Activated B cell treated with CpG ODN at 0.5 μM for 24 hours (primary cell): ENCODE results near the gene RRP1. TPM values are rescaled to one million over a fixed set of nuclear protein-coding genes. Genes with fewer than 3 reads are reported as not detected.

Experiments
- ATAC-seq: fragments of 200-7000 bp; cut with Tn5 transposase; one replicate; pipeline ENCODE4 v1.10.0; 2021; ENCODE audit warnings: low read depth, mild to moderate bottlenecking, moderate library complexity
- CTCF ChIA-PET: fragments of 350-600 bp; sonication (Branson Sonifier 250); formaldehyde crosslinking; loops from one replicate; lab custom pipeline; 2021; ENCODE audit warnings: antibody characterized with exemption; lab: Charles Lee
- POLR2A ChIA-PET: fragments of 350-600 bp; sonication (Branson Sonifier 250); formaldehyde crosslinking; loops from one replicate; lab custom pipeline; 2021; ENCODE audit warnings: antibody characterized with exemption; lab: Charles Lee
- DNase-seq: peaks from one replicate; pipeline ENCODE4 v3.0.0; 2022
- H3K27ac Mint-ChIP-seq: one replicate; pipeline ENCODE4 v1.8.0; 2020; ENCODE audit warnings: mixed read lengths
- H3K27me3 Mint-ChIP-seq: one replicate; pipeline ENCODE4 v1.8.0; 2021; ENCODE audit warnings: mixed read lengths
- H3K36me3 Mint-ChIP-seq: one replicate; pipeline ENCODE4 v1.8.0; 2021; ENCODE audit warnings: low read depth, mixed read lengths
- H3K4me1 Mint-ChIP-seq: one replicate; pipeline ENCODE4 v1.8.0; 2021; ENCODE audit warnings: mixed read lengths
- H3K4me3 Mint-ChIP-seq: one replicate; pipeline ENCODE4 v1.8.0; 2020; ENCODE audit warnings: mild to moderate bottlenecking, mixed read lengths
- H3K9me3 Mint-ChIP-seq: one replicate; pipeline ENCODE4 v1.8.0; 2020; ENCODE audit warnings: mixed read lengths
- intact Hi-C: fragments of 100-400 bp; cut with micrococcal nuclease; formaldehyde crosslinking; loops from one replicate; pipeline ENCODE4 v1.15.1; 2024
- total RNA-seq: library from RNA; stranded (reverse); gene quantifications from 2 replicates; pipeline ENCODE4 v1.2.3, GENCODE V29; 2022
- TF ChIP-seq, protein P1 (sequence below): fragments of 200-600 bp; IDR thresholded peaks from one replicate; pipeline ENCODE4 v1.8.0; 2022; ENCODE audit warnings: antibody characterized with exemption, mild to moderate bottlenecking

RRP1 gene
- total RNA-seq, 1 donor from 2014 or later = 36.8 TPM

DNA sequence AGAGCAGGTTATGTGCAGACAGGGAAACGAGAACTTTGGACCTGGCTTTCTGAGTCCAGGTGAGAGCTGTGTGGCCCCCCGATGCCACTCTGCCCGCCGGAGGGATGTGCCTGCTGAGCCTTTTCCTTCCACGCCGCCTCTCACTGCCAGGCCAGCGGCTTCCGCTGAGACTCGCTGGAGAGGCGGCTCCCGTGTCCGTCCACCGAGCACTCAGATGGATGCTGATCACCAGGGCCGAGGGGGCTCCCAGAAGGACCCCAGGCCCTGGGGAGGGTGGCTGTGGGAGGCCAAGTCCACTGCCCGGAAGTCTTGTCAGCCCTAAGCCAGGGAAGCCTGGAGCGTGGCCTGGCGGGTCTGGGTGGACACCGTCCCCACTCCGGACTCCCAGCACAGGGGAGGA is 29.7 kb upstream of the RRP1 start:
- no peak overlapping the region for H3K4me3 Mint-ChIP-seq
- peaks cover 35% of the 10 kb centered on the region for H3K36me3 Mint-ChIP-seq
- intact Hi-C loops = no loop called here
- DNase-seq (no peak), ATAC-seq (no peak)
- H3K27ac Mint-ChIP-seq = no peak overlapping the region
- no peaks in the 10 kb centered on the region for H3K9me3 Mint-ChIP-seq
- no peaks in the 10 kb centered on the region for H3K4me1 Mint-ChIP-seq
- H3K27me3 Mint-ChIP-seq = no peaks in the 10 kb centered on the region
- ChIA-PET POLR2A (no interaction called here), CTCF (no interaction called here)
- TF ChIP-seq, protein P1, sequence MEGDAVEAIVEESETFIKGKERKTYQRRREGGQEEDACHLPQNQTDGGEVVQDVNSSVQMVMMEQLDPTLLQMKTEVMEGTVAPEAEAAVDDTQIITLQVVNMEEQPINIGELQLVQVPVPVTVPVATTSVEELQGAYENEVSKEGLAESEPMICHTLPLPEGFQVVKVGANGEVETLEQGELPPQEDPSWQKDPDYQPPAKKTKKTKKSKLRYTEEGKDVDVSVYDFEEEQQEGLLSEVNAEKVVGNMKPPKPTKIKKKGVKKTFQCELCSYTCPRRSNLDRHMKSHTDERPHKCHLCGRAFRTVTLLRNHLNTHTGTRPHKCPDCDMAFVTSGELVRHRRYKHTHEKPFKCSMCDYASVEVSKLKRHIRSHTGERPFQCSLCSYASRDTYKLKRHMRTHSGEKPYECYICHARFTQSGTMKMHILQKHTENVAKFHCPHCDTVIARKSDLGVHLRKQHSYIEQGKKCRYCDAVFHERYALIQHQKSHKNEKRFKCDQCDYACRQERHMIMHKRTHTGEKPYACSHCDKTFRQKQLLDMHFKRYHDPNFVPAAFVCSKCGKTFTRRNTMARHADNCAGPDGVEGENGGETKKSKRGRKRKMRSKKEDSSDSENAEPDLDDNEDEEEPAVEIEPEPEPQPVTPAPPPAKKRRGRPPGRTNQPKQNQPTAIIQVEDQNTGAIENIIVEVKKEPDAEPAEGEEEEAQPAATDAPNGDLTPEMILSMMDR = no peak

DNA sequence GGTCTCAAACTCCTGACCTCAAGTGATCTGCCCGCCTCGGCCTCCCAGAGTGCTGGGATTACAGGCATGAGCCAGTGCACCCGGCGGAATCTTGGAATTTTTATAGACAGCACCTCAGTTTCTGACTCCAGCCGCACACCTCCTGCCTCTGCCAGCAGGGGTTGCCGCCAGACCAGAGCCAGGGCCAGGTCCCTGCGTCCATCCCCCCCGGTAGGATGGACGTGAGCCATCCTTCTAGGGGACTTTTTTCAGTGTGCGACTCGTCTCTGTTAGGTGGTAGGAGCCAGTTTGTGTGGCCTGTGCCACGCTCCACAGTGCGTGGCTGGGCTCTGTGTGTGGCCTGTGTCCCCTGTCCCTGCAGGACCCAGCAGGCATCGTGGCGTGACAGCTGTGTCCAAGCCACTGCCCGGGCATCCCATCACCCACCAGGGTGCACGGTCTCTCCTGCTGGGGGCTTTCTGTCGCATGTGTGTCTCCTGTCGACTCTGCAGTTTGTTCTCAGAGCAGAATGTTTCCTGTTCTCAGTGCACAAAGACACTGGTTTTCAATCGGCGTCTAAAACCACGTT is 28.9 kb upstream of the RRP1 start:
- Mint-ChIP-seq H3K36me3 (peaks cover 31% of the 10 kb centered on the region), H3K27ac (no peak overlapping the region), H3K4me1 (no peaks in the 10 kb centered on the region), H3K27me3 (no peaks in the 10 kb centered on the region), H3K9me3 (no peaks in the 10 kb centered on the region), H3K4me3 (no peak overlapping the region)
- TF ChIP-seq, protein P1 = no peak
- intact Hi-C loops = no loop called here
- ChIA-PET POLR2A (no interaction called here), CTCF (no interaction called here)
- no peak for DNase-seq
- ATAC-seq = no peak

DNA sequence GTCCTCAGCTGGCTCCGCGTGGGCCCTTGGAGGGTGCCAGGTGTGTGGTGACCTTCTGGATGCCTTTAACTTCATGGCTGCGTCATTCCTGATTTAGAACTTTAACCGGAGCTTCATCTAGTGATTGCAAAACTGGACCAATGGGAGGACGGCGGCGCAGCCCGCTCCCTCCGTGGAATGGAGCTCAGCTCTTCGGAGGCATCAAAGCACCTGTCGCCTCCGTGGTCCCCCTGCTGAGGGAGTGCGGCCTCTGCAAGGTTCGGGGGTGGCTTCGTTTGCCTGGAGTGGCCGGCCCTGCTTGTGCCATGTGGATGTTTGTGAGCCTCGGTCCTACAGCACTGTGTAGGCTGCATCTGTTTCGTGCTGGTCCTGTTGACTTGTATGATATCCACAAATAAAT is 27.5 kb upstream of the RRP1 start:
- Mint-ChIP-seq H3K4me1 (no peaks in the 10 kb centered on the region), H3K27ac (no peak overlapping the region), H3K9me3 (no peaks in the 10 kb centered on the region), H3K4me3 (no peak overlapping the region), H3K36me3 (peaks cover 20% of the 10 kb centered on the region), H3K27me3 (no peaks in the 10 kb centered on the region)
- POLR2A ChIA-PET = no interaction called here
- ATAC-seq = no peak
- no peak for DNase-seq
- intact Hi-C loops = no loop called here
- TF ChIP-seq, protein P1 = no peak
- CTCF ChIA-PET = interaction anchor here (1.1 kb wide), 1 partner anchor 214 kb away, joined by 3 read pairs; no protein-coding TSS in a partner anchor

DNA sequence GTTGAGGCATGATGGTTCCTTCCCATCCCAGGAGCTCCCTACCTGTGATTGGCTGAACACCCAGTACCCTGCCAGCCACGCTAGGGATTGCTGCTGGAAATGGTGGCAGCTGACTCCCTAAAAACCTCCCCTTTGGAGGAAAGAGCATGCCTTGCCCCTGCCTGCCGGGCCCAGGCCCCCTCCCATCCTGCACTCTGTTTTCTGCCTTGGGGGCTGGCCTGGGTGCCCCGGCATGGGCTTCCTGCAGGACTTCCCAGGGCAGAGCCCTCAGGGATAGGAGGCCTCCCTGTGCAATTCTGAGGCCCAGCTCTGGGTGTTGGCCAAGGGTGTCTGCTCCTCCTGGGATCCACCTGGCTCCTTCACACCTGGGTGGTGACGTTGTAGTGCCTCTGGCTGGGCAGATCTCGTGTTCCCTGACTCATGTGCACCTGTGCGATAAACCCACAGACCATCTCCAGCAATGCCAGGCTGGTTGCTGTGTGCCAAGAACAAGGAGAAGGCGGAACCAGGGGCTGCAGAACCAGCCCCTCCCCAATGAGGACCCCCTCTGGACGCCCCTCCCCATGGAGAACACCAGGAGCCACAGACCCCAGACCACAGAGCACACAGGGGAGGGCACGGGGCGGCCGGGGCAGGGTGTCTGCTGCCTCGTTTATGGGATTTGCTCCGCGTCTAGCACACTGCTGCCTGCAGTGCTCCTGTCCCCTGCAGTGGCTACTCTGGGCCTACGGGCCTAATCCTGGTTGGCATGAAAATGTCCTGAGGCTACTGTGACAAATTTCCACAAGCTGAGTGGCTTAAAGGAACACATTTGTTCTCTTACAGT is 26.9 kb upstream of the RRP1 start:
- Mint-ChIP-seq H3K9me3 (no peaks in the 10 kb centered on the region), H3K4me3 (no peak overlapping the region), H3K36me3 (peaks cover 20% of the 10 kb centered on the region), H3K4me1 (no peaks in the 10 kb centered on the region), H3K27ac (no peak overlapping the region), H3K27me3 (no peaks in the 10 kb centered on the region)
- intact Hi-C loops = no loop called here
- ChIA-PET CTCF (interaction anchor here (1.1 kb wide), 1 partner anchor 213 kb away, joined by 3 read pairs; no protein-coding TSS in a partner anchor), POLR2A (no interaction called here)
- DNase-seq (no peak), ATAC-seq (no peak)
- TF ChIP-seq, protein P1 = no peak

GRCh38 chr21:43763901-43764523 is 25.4 kb upstream of the RRP1 start:
- no peak for ATAC-seq
- no peaks in the 10 kb centered on the region for H3K9me3 Mint-ChIP-seq
- no peaks in the 10 kb centered on the region for H3K4me1 Mint-ChIP-seq
- TF ChIP-seq, protein P1 = no peak
- intact Hi-C loops = no loop called here
- H3K27me3 Mint-ChIP-seq = peaks cover 2% of the 10 kb centered on the region
- ChIA-PET CTCF (no interaction called here), POLR2A (interaction anchor here (0.5 to 0.6 kb wide), 2 partner anchors 8 to 174 kb away, joined by 3 to 6 read pairs; no protein-coding TSS in a partner anchor)
- no peak overlapping the region for H3K27ac Mint-ChIP-seq
- H3K36me3 Mint-ChIP-seq = peaks cover 9% of the 10 kb centered on the region
- DNase-seq = no peak
- no peak overlapping the region for H3K4me3 Mint-ChIP-seq
